GM08714 (cell line): Measurements from ENCODE around the gene SIM2.

ENCODE experiments used
- H3K4me3 ChIP-seq: fragments of 200-500 bp; sonication (Bioruptor generic); 2 replicates; pipeline ENCODE4 v1.5.1; 2014; ENCODE audit warnings: mild to moderate bottlenecking, low read length, inconsistent platforms
- ZNF274 ChIP-seq: IDR thresholded peaks from 2 replicates; pipeline ENCODE4 v1.6.1; 2012; ENCODE audit warnings: mild to moderate bottlenecking, low read depth, low read length

SIM2 gene

GRCh38 chr21:36700971-36701755 lies 2.2 kb downstream of the SIM2 start:
- no peak for TF ChIP-seq ZNF274
- H3K4me3 ChIP-seq = no peak overlapping the region

GRCh38 chr21:36701756-36702621 lies 3.1 kb downstream of the SIM2 start:
- TF ChIP-seq ZNF274 = no peak

GRCh38 chr21:36702622-36702968 lies 3.7 kb downstream of the SIM2 start:
- H3K4me3 ChIP-seq = no peak overlapping the region
- no peak for TF ChIP-seq ZNF274

More at GRCh38 chr21:36701756-36702621, 3.1 kb downstream of the SIM2 start:
- H3K4me3 ChIP-seq = no peak overlapping the region

GRCh38 chr21:36703123-36703522 lies 4.2 kb downstream of the SIM2 start:
- no peak overlapping the region for H3K4me3 ChIP-seq
- TF ChIP-seq ZNF274 = no peak

- H3K4me3 ChIP-seq = no peak overlapping the region
- TF ChIP-seq ZNF274 = no peak
Observed at GRCh38 chr21:36703626-36704280, 4.8 kb downstream of the SIM2 start.

- TF ChIP-seq ZNF274 = no peak
- no peak overlapping the region for H3K4me3 ChIP-seq
Observed at GRCh38 chr21:36704281-36704957, 5.5 kb downstream of the SIM2 start.

- no peak overlapping the region for H3K4me3 ChIP-seq
Observed at GRCh38 chr21:36704958-36705678, 6.2 kb downstream of the SIM2 start.

GRCh38 chr21:36705679-36706481 lies 7.0 kb downstream of the SIM2 start:
- H3K4me3 ChIP-seq = no peak overlapping the region
- TF ChIP-seq ZNF274 = no peak

More at GRCh38 chr21:36704958-36705678, 6.2 kb downstream of the SIM2 start:
- TF ChIP-seq ZNF274 = no peak

GRCh38 chr21:36706482-36706852 lies 7.6 kb downstream of the SIM2 start:
- no peak for TF ChIP-seq ZNF274
- H3K4me3 ChIP-seq = no peak overlapping the region

- TF ChIP-seq ZNF274 = no peak
- H3K4me3 ChIP-seq = no peak overlapping the region
Observed at GRCh38 chr21:36706951-36707762, 8.2 kb downstream of the SIM2 start.

GRCh38 chr21:36707763-36708285 lies 8.9 kb downstream of the SIM2 start:
- H3K4me3 ChIP-seq = no peak overlapping the region
- TF ChIP-seq ZNF274 = no peak
